Heart left ventricle (tissue), 16 donors: ENCODE results near the gene TSC22D1. TPM values are rescaled to one million over a fixed set of nuclear protein-coding genes. Genes with fewer than 3 reads are reported as not detected.
A peak's percentile ranks its signal among the peaks of the same experiment; 100 is the strongest.

Source experiments
- ATAC-seq, 4 donors: fragments of 200-7000 bp; cut with Tn5 transposase; one replicate each; pipeline ENCODE4 v1.9.1; 2020 to 2022; ENCODE audit warnings: moderate library complexity in 4 of 4, mild to moderate bottlenecking in 3 of 4, moderate number of reproducible peaks in 1 of 4
- DNase-seq, 5 donors: peaks; one replicate each; pipeline ENCODE4 v3.0.0-alpha.2; 2020
- H3K27ac ChIP-seq, 12 donors: fragments of 200-600 bp; sonication (generic) in 4 of 12; one replicate each; pipeline versions ENCODE4 v1.5.0 to v1.8.0; 2016 to 2022; ENCODE audit warnings: mild to moderate bottlenecking in 2 of 12
- H3K27me3 ChIP-seq, 9 donors: fragments of 200-600 bp; sonication (generic) in 2 of 9; one replicate each; pipeline versions ENCODE4 v1.5.1 to v1.8.0; 2016 to 2022; ENCODE audit warnings: mild to moderate bottlenecking in 3 of 9
- H3K36me3 ChIP-seq, 9 donors: fragments of 200-600 bp; sonication (generic) in 2 of 9; one replicate each; pipeline versions ENCODE4 v1.5.0 to v1.8.0; 2018 to 2022; ENCODE audit warnings: mild to moderate bottlenecking in 2 of 9
- H3K4me1 ChIP-seq, 12 donors: fragments of 200-600 bp; sonication (generic) in 4 of 12; one replicate each; pipeline versions ENCODE4 v1.5.0 to v1.8.0; 2016 to 2022; ENCODE audit warnings: mild to moderate bottlenecking in 3 of 12
- H3K4me3 ChIP-seq, 12 donors: fragments of 200-600 bp; sonication (generic) in 4 of 12; one replicate each; pipeline versions ENCODE4 v1.5.0 to v1.8.0; 2017 to 2022; ENCODE audit warnings: mild to moderate bottlenecking in 9 of 12, moderate library complexity in 4 of 12
- H3K9me3 ChIP-seq, 12 donors: fragments of 200-600 bp; sonication (generic) in 4 of 12; one replicate each; pipeline versions ENCODE4 v1.5.0 to v1.8.0; 2016 to 2022; ENCODE audit warnings: mild to moderate bottlenecking in 1 of 12
- CTCF ChIP-seq, 12 donors: fragments of 200-600 bp; sonication (generic) in 4 of 12; IDR thresholded peaks; one replicate each; pipeline versions ENCODE4 v1.5.0 to v1.8.0; 2018 to 2022; ENCODE audit warnings: antibody characterized with exemption in 12 of 12, mild to moderate bottlenecking in 5 of 12
- POLR2A ChIP-seq, 2 donors: fragments of 450-650 bp; IDR thresholded peaks; one replicate each; pipeline ENCODE4 v1.6.1; 2017; ENCODE audit warnings: antibody characterized with exemption in 2 of 2, mild to moderate bottlenecking in 2 of 2, moderate library complexity in 2 of 2
- WGBS, 4 donors: extraction: QIAGEN DNeasy Blood & Tissue Kit in 2 of 4; methylation state at CpG; one replicate each; pipeline versions ENCODE4 v1.1.5 to v1.1.7; 2013 to 2018; 5-methylcytosine and 5-hydroxymethylcytosine counted together
- intact Hi-C, 10 donors: fragments of 100-400 bp; cut with DNase I; formaldehyde crosslinking; loops; one replicate each; pipeline versions ENCODE4 v1.11.1 to v1.14.2; 2022
- polyA plus RNA-seq, 2 donors: library from polyadenylated mRNA; stranded (reverse); fragments of 200-250 nt; gene quantifications; one replicate each; pipeline ENCODE4 v1.2.3, GENCODE V29; 2013
- total RNA-seq, 9 donors: library from RNA; depleted of rRNA in 2 of 9; stranded (reverse); fragments of >200 nt in 2 of 9; fragmentation: NEBNext Ultra II Directional in 3 of 9; extraction: Animal tissue kit (Norgen Biotek cat#: 25700) in 3 of 9; gene quantifications; one replicate each; pipeline versions ENCODE4 v1.1.0 to v1.2.4, GENCODE V29; 2016 to 2023
- donor health status: ischemic (EF 13 %, LVEDD 7.1; RV severe dilation, severe dysfunction).
- donor health status: healthy with polysubstance abuse.
- donor health status: DM: no; HTN: yes; CAD: no.
- donor health status: DM: no; HTN: no; CAD: no.
- donor health status: ischemic (EF 25% LVEDD 6.9; RV normal size, moderate dysfunction).
- donor health status: ischemic (EF 25% LVEDD 5.7; RV mildly dilated, moderate dysfunction).
- donor health status: healthy.
- donor health status: DM: yes; HTN: yes; CAD: no.
- donor health status: ischemic (EF 35%, LVEDD 5.7; RV mildly dilated, moderate dysfunction).
- donor health status: nonischemic (EF 11% LVEDD 7.7; RV severe dilation, severe dysfunction).
- donor health status: DM: yes; HTN: yes; CAD: no.
- donor health status: PGD.
- donor health status: ischemic (EF 29% LVEDD 5.4; RV normal size, mild dysfunction).
- donor health status: nonischemic (EF 23%, LVEDD 6.1; RV moderate dilation, normal function).

TSC22D1 gene
- total and polyA plus RNA-seq, 11 donors = 61.0 to 166 (median 125) TPM

DNA sequence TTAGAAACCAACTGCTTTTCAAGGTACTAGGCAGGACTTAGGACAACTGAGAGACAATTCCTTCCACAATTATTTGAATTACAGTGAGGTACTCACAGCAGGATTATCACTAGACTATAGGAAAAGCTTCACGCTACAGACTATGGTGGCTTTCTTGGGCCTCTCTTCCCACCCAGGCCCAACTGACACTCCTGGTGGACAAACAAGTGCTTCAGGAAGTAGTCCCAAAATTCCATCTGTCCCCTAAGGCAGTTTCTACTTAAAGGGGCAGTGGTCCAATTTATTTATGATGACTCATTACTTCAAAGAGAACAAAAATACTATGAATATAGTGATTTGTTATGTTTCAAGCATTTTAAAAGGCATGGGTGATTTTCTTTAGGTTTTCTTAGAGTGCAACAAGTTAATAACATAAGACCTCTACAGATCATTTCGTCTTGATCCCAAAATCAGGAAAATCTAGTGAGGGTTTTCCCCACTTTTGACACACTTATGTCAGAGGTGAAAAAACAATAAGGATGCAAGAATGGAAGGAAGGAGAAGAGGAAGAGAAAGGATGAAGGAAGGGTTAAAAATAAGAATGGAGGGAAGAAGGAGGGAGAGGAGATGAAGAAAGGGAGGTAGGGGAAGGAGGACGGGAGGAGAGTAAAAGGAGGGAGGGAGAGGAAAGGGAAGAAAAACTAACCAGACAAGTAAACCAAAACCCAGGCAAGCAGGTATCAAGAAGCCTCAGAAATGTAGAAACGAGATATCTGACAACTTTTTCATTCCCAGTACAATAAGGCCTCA lies 101.8 kb downstream of the TSC22D1 start:
- peaks cover 0 to 15% (median 8%) of the 10 kb centered on the region in 12 donors for H3K4me1 ChIP-seq
- DNase-seq (no peak), ATAC-seq (peak in 2 of 4 donors; percentile 36 to 38)
- intact Hi-C loops = loop anchor here in 4 of 10 donors (5.0 to 10.0 kb wide), 2 partner anchors 567 to 570 kb away; no protein-coding TSS in a partner anchor
- no peaks in the 10 kb centered on the region for H3K36me3 ChIP-seq
- H3K9me3 ChIP-seq = no peaks in the 10 kb centered on the region
- peak overlapping the region in 4 of 12 donors; percentile 1 to 24 (median 18) for H3K4me3 ChIP-seq
- TF ChIP-seq POLR2A (IDR thresholded peaks at IDR 0.05) (no peak), CTCF (IDR thresholded peaks at IDR 0.05) (no peak)
- WGBS, 4 donors = 72 to 76% (median 73%) methylated on average over 4 of the region's 4 CpGs
- no peaks in the 10 kb centered on the region for H3K27me3 ChIP-seq
- peak overlapping the region in 3 of 12 donors; percentile 7 to 30 (median 17) for H3K27ac ChIP-seq

DNA sequence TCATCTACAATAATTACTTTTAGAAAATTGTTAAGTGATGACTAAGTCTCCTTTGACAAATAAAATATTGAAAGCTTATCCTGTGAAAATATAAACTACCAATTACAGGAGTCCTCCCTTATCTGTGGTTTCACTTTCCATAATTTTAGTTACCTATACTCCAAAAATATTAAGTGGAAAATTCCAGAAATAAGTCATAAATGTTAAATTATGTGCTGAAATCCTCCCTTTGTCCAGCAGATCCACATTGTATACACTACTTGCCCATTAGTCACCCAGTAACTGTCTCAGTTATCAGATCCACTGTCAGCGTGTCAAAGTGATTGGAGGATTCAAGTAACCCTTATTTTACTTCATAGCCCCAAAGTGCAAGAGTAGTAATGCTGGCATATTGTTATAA lies 104.4 kb downstream of the TSC22D1 start:
- Histone ChIP-seq H3K27me3 (no peaks in the 10 kb centered on the region), H3K4me3 (no peak overlapping the region), H3K9me3 (no peaks in the 10 kb centered on the region), H3K36me3 (no peaks in the 10 kb centered on the region), H3K27ac (no peak overlapping the region), H3K4me1 (peaks cover 0 to 15% (median 8%) of the 10 kb centered on the region in 12 donors)
- intact Hi-C loops = loop anchor here in 7 of 10 donors (1.0 to 10.0 kb wide), 4 partner anchors 564 to 567 kb away; no protein-coding TSS in a partner anchor
- ATAC-seq (no peak), DNase-seq (no peak)
- 59 to 65% (median 61%) methylated on average over 1 of the region's 1 CpG for WGBS, 4 donors
- no peak for TF ChIP-seq POLR2A (IDR thresholded peaks at IDR 0.05)
- TF ChIP-seq CTCF (IDR thresholded peaks at IDR 0.05) = no peak

- H3K4me1 ChIP-seq = peaks cover 0 to 15% (median 8%) of the 10 kb centered on the region in 12 donors
- no peak overlapping the region for H3K4me3 ChIP-seq
- H3K27me3 ChIP-seq = no peaks in the 10 kb centered on the region
- TF ChIP-seq POLR2A (IDR thresholded peaks at IDR 0.05) (no peak), CTCF (IDR thresholded peaks at IDR 0.05) (peak; percentile 38 to 66 (median 57))
- intact Hi-C loops = loop anchor here in 7 of 10 donors (1.0 to 10.0 kb wide), 4 partner anchors 564 to 566 kb away; no protein-coding TSS in a partner anchor
- ATAC-seq (no peak), DNase-seq (no peak)
- no peak overlapping the region for H3K27ac ChIP-seq
- H3K36me3 ChIP-seq = no peaks in the 10 kb centered on the region
- H3K9me3 ChIP-seq = no peaks in the 10 kb centered on the region
- 51 to 65% (median 59%) methylated on average over 4 of the region's 4 CpGs for WGBS, 4 donors
These were observed 105.2 kb downstream of the TSC22D1 start for GRCh38 chr13:44470638-44471562.
